ENCODE data around the gene GRK3.
"Not testable (repeated sequence)": the region's sequence is repeated elsewhere in the genome, so short reads cannot be mapped to it uniquely, and the experiment has no call there.

Gene GRK3

DNA sequence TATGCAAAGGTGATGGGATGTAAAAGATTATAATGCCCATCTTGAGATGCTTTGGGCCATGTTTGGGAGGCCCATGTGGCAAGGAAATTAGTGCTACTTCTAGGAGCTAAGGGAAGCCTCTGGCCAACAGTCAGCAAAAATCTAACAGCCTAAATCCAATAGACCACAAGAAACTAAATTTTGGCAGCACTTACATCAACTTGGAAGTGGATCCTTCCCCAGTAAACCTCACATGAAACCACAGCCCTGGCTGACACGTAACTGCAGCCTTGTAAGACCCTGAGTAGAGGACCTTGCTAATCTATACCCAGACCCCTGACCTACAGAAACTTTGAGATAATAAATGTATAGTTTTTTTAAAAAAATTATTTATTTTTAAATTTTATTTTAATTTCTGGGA is 13.1 kb upstream of the GRK3 start:
- no peak for DNase-seq (ENCODE audit: low spot score)

DNA sequence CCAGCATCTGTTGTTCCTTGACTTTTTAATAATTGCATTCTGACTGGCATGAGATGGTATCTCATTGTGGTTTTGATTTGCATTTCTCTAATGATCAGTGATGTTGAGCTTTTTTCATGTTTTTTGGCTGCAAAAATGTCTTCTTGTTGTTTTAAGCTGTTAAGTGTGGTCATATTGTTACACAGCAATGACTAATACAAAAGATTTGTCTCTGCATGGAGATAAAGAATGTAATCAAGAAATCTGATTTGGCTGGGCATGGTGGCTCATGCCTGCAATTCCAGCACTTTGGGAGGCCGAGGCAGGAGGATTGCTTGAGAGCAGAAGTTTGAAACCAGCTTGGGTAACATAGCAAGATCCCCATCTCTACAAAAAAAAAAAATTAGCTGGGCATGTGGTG is 12.1 kb upstream of the GRK3 start:
- not testable (repeated sequence) for DNase-seq (ENCODE audit: low spot score)

DNA sequence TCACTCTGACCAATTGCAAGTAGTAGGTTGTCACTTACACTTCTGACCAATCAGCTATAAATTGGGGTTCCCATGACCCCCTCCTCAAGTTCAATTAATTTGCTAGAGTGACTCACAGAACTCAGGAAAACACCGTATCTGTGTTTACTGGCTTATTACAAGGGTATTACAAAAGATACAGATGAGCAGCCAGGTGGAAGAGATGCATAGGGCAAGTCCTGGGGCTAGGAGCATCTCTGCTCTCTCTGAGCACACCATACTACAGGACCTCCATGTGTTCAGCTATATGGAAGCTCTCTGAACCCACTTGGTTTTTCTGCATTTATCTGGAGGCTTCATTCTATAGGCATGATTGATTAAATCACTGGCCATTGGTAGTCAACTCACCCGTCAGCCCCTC is 11.3 kb upstream of the GRK3 start:
- DNase-seq (ENCODE audit: low spot score), result no peak

GRCh38 chr22:25554238-25554671 is 10.2 kb upstream of the GRK3 start:
- DNase-seq (ENCODE audit: low spot score), result no peak

GRCh38 chr22:25554689-25555088 is 9.8 kb upstream of the GRK3 start:
- DNase-seq (ENCODE audit: low spot score), result no peak

GRCh38 chr22:25555586-25555985 is 8.9 kb upstream of the GRK3 start:
- DNase-seq (ENCODE audit: low spot score), result no peak

DNA sequence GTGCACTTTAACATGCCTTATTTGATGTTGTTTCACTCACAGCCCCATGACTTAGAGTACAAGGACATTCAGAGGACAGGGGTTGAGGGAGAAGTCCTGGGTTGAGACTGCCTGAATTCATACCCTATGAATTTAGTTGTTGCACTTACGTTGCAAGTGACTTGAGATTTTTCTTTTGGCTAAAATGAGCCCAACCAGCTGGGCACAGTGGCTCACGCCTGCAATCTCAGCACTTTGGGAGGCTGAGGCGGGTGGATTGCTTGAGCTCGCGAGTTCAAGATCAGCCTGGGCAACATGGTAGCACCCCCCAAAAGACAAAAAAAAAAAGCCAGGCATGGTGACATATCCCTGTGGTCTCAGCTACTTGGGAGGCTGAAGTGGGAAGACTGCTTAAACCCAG is 7.3 kb upstream of the GRK3 start:
- no peak for DNase-seq (ENCODE audit: low spot score)

GRCh38 chr22:25558341-25558740 is 6.1 kb upstream of the GRK3 start:
- no peak for DNase-seq (ENCODE audit: low spot score)

- not testable (repeated sequence) for DNase-seq (ENCODE audit: low spot score)
These were observed 4.6 kb upstream of the GRK3 start for GRCh38 chr22:25559910-25560309.

GRCh38 chr22:25561182-25561581 is 3.3 kb upstream of the GRK3 start:
- not testable (repeated sequence) for DNase-seq (ENCODE audit: low spot score)

DNA sequence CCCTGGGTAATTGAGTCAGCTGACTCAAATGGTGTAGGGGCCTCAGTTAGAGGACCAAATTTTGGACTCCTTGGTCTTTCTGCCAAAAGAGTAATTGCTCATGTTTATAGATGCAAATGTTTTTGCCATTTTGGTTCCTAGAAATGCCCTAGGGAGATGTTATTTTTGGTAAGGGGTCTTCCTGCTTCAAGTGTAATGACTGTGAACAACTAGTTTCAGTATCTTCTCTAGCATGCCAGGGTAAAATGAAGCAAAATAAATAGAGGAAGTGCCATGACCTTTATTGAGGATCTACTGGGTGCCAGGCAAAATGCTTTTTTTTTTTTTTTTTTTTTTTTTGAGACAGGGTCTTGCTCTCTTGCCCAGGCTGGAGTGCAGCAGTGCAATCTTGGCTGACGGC is 2.5 kb upstream of the GRK3 start:
- not testable (repeated sequence) for DNase-seq (ENCODE audit: low spot score)

DNA sequence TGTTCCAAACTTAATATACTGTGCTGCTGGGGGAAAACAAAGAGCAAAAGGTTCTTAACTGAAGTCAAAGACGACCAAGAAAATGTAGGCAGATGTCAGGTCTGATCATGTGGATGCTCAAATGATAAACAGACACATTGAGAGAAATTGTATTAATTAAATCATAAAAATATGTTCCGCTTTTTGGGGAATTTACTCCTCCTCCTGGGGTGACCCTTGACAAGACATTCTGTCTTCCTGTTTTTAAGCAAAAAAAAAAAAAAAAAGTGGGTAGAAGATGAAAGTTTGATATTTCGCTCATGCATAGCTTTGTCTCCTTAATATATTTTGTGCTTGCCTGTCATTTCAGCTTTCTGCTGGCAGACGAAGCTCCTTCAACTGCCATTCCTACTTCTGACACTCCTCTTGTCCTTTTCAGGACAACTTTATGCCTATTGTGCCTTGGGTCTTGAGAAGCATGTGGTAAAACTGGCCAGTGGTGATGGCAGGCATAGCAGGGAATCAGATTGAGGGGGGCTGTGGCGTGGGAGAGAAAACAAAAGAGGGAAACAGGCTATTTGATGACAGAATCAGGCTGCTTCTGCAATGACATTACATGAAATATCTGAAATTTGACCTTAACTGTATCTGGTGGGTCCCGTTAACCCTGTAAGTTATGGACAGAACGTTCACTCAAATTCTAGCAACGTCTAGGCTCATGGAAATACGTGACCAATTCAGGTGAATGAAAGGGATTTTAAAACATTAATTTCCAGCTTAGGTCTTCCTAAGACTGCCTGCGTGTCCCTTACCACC is 1.3 kb upstream of the GRK3 start:
- not testable (repeated sequence) for DNase-seq (ENCODE audit: low spot score)

DNA sequence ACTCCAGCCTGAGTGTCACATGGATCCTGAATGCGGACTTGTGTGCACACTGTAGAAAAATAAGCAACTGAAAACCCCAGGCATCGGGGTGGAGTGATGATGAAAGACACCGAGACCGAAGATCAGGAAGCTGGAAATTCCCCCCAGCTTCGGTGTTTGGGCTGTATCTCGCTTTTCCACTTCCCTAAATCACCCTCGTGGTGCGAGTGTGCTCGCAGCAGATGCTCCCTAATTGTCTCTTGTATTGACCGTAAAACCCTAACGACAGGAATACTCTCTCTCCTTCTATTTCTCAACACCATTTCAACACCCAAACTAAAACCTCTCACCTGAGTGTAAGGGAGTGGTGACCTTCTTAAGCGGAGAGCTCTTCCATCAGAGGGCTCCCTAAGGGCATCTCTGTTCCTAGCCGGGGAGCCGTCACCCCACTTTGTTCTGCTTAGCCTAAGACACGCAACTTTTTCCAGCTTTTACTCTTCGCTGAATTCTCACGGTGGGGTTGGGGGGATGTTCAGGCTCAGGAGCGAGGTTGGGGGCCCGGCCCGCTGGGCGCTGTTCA is 635 bp upstream of the GRK3 start:
- no peak for DNase-seq (ENCODE audit: low spot score)

- no peak for DNase-seq (ENCODE audit: low spot score)
These were observed 653 bp downstream of the GRK3 start for GRCh38 chr22:25564979-25565677.

- DNase-seq (ENCODE audit: low spot score), result no peak
These were observed 1.9 kb downstream of the GRK3 start for GRCh38 chr22:25566186-25566897.

- no peak for DNase-seq (ENCODE audit: low spot score)
These were observed 2.4 kb downstream of the GRK3 start for GRCh38 chr22:25566898-25567235.

DNA sequence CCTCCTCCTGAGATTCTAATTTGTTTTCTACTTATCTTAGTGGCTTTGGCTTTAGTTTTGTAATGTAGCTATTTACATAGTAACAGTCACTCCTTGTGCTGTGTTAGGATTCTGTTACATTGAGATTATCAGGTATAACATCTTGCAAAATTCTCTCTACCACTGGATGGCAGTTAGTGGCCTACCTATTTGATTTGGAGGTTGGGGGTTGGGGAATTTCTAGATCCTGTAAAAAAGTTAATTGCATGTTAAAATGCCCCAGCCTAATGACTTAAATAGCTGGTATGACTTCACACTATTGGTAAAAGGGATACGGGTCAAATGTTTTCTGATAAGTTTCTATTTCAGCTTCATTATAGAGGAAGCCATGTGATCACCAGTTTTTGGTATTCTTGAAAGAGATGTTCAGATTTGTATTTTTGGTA is 2.8 kb downstream of the GRK3 start:
- DNase-seq (ENCODE audit: low spot score), result no peak

- not testable (repeated sequence) for DNase-seq (ENCODE audit: low spot score)
These were observed 3.6 kb downstream of the GRK3 start for GRCh38 chr22:25568066-25568465.

- no peak for DNase-seq (ENCODE audit: low spot score)
These were observed 4.9 kb downstream of the GRK3 start for GRCh38 chr22:25569361-25569760.

- no peak for DNase-seq (ENCODE audit: low spot score)
These were observed 5.5 kb downstream of the GRK3 start for GRCh38 chr22:25569983-25570382.

DNA sequence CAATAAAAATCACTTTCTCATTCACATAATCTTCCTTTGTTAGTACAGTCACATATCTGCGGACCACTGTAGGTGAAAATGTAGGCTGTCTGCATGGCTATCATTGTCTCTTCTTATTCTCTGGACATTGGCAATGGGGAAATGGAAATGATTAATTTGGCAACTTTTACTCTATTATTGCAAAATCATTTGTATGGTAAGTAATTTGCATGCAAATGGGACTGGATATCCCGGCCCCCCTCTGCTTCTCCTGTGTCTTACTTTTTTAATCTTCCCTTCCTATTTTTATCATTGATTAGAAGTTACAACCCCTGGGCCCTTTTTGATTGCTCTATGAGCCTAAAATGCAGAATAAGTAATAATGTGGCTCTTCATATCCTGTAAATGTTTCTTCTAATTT is 6.0 kb downstream of the GRK3 start:
- no peak for DNase-seq (ENCODE audit: low spot score)

GRCh38 chr22:25571969-25572707 is 7.7 kb downstream of the GRK3 start:
- not testable (repeated sequence) for DNase-seq (ENCODE audit: low spot score)
